ENCODE data around the gene RASL10B. TPM values are rescaled to one million over a fixed set of nuclear protein-coding genes. Genes with fewer than 3 reads are reported as not detected.

RASL10B gene
- total RNA-seq, 1 donor from 2014 or later: 4.8 TPM

GRCh38 chr17:35742896-35743477, 11.5 kb downstream of the RASL10B start:
- Mint-ChIP-seq H3K4me3 (no peak overlapping the region), H3K9me3 (no peaks in the 10 kb centered on the region), H3K36me3 (no peaks in the 10 kb centered on the region), H3K4me1 (peaks cover 8% of the 10 kb centered on the region), H3K27me3 (ENCODE audit: insufficient read depth, low read depth) (peaks cover 19% of the 10 kb centered on the region), H3K27ac (no peak overlapping the region)
- no peak overlapping the region for H2AFZ ChIP-seq (replicated peaks)
- peaks cover 58% of the 10 kb centered on the region for H3K27me3 ChIP-seq
- H3K4me3 ChIP-seq: no peak overlapping the region
- no peak overlapping the region for H3K9ac ChIP-seq
- H4K20me1 ChIP-seq (ENCODE audit: low read depth): peaks cover 31% of the 10 kb centered on the region
- no peaks in the 10 kb centered on the region for H3K36me3 ChIP-seq
- H3K4me2 ChIP-seq: no peak overlapping the region
- H3K79me2 ChIP-seq (ENCODE audit: low read depth): no peaks in the 10 kb centered on the region
- DNase-seq (ENCODE audit: low spot score): no peak
- H3K9me3 ChIP-seq (ENCODE audit: low read depth): no peaks in the 10 kb centered on the region
- no peaks in the 10 kb centered on the region for H3K4me1 ChIP-seq
- no peak overlapping the region for H3K27ac ChIP-seq
- H3F3A ChIP-seq (ENCODE audit: low read depth): no peaks in the 10 kb centered on the region
- no peak for TF ChIP-seq EZH2phosphoT487 (IDR thresholded peaks at IDR 0.05)
- no peak for TF ChIP-seq EZH2 (IDR thresholded peaks at IDR 0.05)
- TF ChIP-seq, protein P1, sequence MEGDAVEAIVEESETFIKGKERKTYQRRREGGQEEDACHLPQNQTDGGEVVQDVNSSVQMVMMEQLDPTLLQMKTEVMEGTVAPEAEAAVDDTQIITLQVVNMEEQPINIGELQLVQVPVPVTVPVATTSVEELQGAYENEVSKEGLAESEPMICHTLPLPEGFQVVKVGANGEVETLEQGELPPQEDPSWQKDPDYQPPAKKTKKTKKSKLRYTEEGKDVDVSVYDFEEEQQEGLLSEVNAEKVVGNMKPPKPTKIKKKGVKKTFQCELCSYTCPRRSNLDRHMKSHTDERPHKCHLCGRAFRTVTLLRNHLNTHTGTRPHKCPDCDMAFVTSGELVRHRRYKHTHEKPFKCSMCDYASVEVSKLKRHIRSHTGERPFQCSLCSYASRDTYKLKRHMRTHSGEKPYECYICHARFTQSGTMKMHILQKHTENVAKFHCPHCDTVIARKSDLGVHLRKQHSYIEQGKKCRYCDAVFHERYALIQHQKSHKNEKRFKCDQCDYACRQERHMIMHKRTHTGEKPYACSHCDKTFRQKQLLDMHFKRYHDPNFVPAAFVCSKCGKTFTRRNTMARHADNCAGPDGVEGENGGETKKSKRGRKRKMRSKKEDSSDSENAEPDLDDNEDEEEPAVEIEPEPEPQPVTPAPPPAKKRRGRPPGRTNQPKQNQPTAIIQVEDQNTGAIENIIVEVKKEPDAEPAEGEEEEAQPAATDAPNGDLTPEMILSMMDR (IDR thresholded peaks at IDR 0.05): no peak

DNA sequence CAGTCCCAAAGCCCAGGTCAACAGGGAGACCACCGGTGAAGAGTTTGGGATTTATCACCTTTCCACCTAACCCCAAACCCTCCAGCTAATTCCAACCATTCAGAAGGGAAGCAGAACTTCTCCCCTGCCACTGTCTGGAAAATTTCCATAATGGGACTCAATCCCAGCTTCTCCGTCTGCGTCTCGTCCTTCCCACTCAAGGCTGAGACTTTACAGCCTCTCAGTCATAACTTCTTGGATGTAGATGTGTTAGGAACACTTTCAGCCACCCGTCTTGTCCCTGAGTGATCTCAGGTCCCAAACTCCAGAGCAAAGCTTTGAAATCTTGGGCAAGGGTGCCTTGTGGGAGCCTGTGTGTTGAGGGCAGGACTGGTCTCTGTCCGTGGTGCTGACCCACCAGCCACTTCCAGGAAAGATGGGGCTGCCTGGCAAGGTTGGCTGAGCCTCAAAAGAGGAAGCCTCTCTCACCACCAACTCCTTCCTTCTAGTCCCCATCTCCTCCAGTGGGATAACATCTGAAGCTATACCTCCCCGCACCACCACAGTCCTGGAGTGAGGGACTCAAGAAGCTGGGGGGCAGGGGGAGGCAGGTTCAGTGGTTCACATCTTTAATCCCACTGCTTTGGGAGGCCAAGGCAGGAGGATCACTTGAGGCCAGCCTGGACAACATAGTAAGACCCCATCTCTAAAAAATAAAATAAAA, 12.3 kb downstream of the RASL10B start:
- Histone ChIP-seq H3K9me3 (ENCODE audit: low read depth) (no peaks in the 10 kb centered on the region), H3K27ac (no peak overlapping the region), H3F3A (ENCODE audit: low read depth) (no peaks in the 10 kb centered on the region), H3K4me1 (no peaks in the 10 kb centered on the region), H3K36me3 (no peaks in the 10 kb centered on the region), H3K27me3 (peaks cover 51% of the 10 kb centered on the region), H3K9ac (no peak overlapping the region), H3K79me2 (ENCODE audit: low read depth) (no peaks in the 10 kb centered on the region), H4K20me1 (ENCODE audit: low read depth) (peaks cover 31% of the 10 kb centered on the region), H3K4me3 (no peak overlapping the region), H2AFZ (replicated peaks) (no peak overlapping the region), H3K4me2 (no peak overlapping the region)
- H3K36me3 Mint-ChIP-seq: no peaks in the 10 kb centered on the region
- TF ChIP-seq EZH2 (IDR thresholded peaks at IDR 0.05) (no peak), EZH2phosphoT487 (IDR thresholded peaks at IDR 0.05) (no peak)
- TF ChIP-seq, protein P1 (IDR thresholded peaks at IDR 0.05): no peak
- H3K4me1 Mint-ChIP-seq: peaks cover 8% of the 10 kb centered on the region
- H3K27ac Mint-ChIP-seq: no peak overlapping the region
- no peak overlapping the region for H3K4me3 Mint-ChIP-seq
- no peaks in the 10 kb centered on the region for H3K9me3 Mint-ChIP-seq
- peaks cover 21% of the 10 kb centered on the region for H3K27me3 Mint-ChIP-seq (ENCODE audit: insufficient read depth, low read depth)
- peak; percentile 77 for DNase-seq (ENCODE audit: low spot score)

GRCh38 chr17:35744830-35745229, 13.4 kb downstream of the RASL10B start:
- Histone ChIP-seq H3K36me3 (no peaks in the 10 kb centered on the region), H3F3A (ENCODE audit: low read depth) (no peaks in the 10 kb centered on the region), H2AFZ (replicated peaks) (no peak overlapping the region), H3K9ac (no peak overlapping the region), H3K27me3 (peaks cover 51% of the 10 kb centered on the region), H4K20me1 (ENCODE audit: low read depth) (peaks cover 31% of the 10 kb centered on the region), H3K4me2 (no peak overlapping the region), H3K27ac (no peak overlapping the region), H3K4me1 (no peaks in the 10 kb centered on the region), H3K4me3 (no peak overlapping the region), H3K9me3 (ENCODE audit: low read depth) (no peaks in the 10 kb centered on the region), H3K79me2 (ENCODE audit: low read depth) (no peaks in the 10 kb centered on the region)
- H3K27me3 Mint-ChIP-seq (ENCODE audit: insufficient read depth, low read depth): peaks cover 25% of the 10 kb centered on the region
- H3K36me3 Mint-ChIP-seq: no peaks in the 10 kb centered on the region
- peaks cover 13% of the 10 kb centered on the region for H3K4me1 Mint-ChIP-seq
- no peak overlapping the region for H3K27ac Mint-ChIP-seq
- H3K4me3 Mint-ChIP-seq: no peak overlapping the region
- no peaks in the 10 kb centered on the region for H3K9me3 Mint-ChIP-seq
- no peak for TF ChIP-seq EZH2 (IDR thresholded peaks at IDR 0.05)
- TF ChIP-seq EZH2phosphoT487 (IDR thresholded peaks at IDR 0.05): no peak
- TF ChIP-seq, protein P1 (IDR thresholded peaks at IDR 0.05): no peak
- no peak for DNase-seq (ENCODE audit: low spot score)

Data from neural progenitor cell (in vitro differentiated cells).